HG02798 (cell line): ENCODE data around the gene GRAMD4.

Source experiments
- ATAC-seq: cut with Tn5 transposase; IDR thresholded peaks from one replicate; pipeline ENCODE4 v1.9.1; 2021; ENCODE audit warnings: mild to moderate bottlenecking; ENCODE audit not compliant: unreplicated experiment, poor library complexity

Gene GRAMD4

GRCh38 chr22:46679706-46680269 is 59.6 kb downstream of the GRAMD4 start:
- no peak for ATAC-seq

GRCh38 chr22:46681010-46681409 is 60.8 kb downstream of the GRAMD4 start:
- ATAC-seq, result no peak

- ATAC-seq, result no peak
Measured at GRCh38 chr22:46682011-46682731, 62.0 kb downstream of the GRAMD4 start.

- peak; percentile 74 for ATAC-seq
Measured at GRCh38 chr22:46684706-46685105, 64.5 kb downstream of the GRAMD4 start.

GRCh38 chr22:46686221-46687047 is 66.2 kb downstream of the GRAMD4 start:
- ATAC-seq, result no peak

GRCh38 chr22:46687048-46687444 is 66.9 kb downstream of the GRAMD4 start:
- ATAC-seq, result no peak

GRCh38 chr22:46687460-46687859 is 67.3 kb downstream of the GRAMD4 start:
- no peak for ATAC-seq

- ATAC-seq, result no peak
Measured at GRCh38 chr22:46688949-46689348, 68.8 kb downstream of the GRAMD4 start.

- ATAC-seq, result no peak
Measured at GRCh38 chr22:46690146-46690545, 70.0 kb downstream of the GRAMD4 start.

GRCh38 chr22:46691571-46691970 is 71.4 kb downstream of the GRAMD4 start:
- no peak for ATAC-seq

- no peak for ATAC-seq
Measured at GRCh38 chr22:46693634-46694415, 73.6 kb downstream of the GRAMD4 start.

GRCh38 chr22:46694416-46695170 is 74.4 kb downstream of the GRAMD4 start:
- no peak for ATAC-seq

- no peak for ATAC-seq
Measured at GRCh38 chr22:46695346-46696228, 75.4 kb downstream of the GRAMD4 start.

- no peak for ATAC-seq
Measured at GRCh38 chr22:46696229-46696518, 76.0 kb downstream of the GRAMD4 start.

GRCh38 chr22:46696614-46697013 is 76.4 kb downstream of the GRAMD4 start:
- ATAC-seq, result no peak

GRCh38 chr22:46697811-46698515 is 77.8 kb downstream of the GRAMD4 start:
- ATAC-seq, result no peak

GRCh38 chr22:46699091-46699490 is 78.9 kb downstream of the GRAMD4 start:
- no peak for ATAC-seq

GRCh38 chr22:46701262-46701661 is 81.1 kb downstream of the GRAMD4 start:
- ATAC-seq, result no peak
